ENCODE data around the gene TBC1D5.

DNA sequence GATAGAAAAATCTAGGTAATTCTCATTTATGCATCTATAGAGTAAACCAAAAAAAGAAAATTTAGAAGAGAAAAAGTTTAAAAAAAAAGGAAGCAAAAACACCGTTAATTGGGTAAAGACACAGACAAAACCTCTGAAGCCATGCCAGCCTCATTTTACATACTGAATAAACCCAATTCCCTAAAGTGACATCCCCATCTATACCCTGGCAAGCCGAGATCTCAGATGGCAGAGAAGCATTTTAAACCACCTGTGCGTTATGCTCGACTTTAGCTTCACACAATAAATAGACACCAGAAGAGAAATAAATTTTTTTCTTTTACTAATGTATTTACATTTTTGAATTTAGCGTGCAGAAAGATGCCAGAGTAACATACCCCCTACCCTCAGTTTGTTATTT lies 475.6 kb downstream of the TBC1D5 start:
- TF ChIP-seq, protein P1, sequence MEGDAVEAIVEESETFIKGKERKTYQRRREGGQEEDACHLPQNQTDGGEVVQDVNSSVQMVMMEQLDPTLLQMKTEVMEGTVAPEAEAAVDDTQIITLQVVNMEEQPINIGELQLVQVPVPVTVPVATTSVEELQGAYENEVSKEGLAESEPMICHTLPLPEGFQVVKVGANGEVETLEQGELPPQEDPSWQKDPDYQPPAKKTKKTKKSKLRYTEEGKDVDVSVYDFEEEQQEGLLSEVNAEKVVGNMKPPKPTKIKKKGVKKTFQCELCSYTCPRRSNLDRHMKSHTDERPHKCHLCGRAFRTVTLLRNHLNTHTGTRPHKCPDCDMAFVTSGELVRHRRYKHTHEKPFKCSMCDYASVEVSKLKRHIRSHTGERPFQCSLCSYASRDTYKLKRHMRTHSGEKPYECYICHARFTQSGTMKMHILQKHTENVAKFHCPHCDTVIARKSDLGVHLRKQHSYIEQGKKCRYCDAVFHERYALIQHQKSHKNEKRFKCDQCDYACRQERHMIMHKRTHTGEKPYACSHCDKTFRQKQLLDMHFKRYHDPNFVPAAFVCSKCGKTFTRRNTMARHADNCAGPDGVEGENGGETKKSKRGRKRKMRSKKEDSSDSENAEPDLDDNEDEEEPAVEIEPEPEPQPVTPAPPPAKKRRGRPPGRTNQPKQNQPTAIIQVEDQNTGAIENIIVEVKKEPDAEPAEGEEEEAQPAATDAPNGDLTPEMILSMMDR (conservative IDR thresholded peaks at IDR 0.05), result no peak
- TF ChIP-seq ZFX (IDR thresholded peaks at IDR 0.05), result no peak
